GM04504 (cell line): Measurements from ENCODE around the gene HDGFL2.
"Not testable (repeated sequence)": the region's sequence is repeated elsewhere in the genome, so short reads cannot be mapped to it uniquely, and the experiment has no call there.

Source experiments
- DNase-seq: peaks from one replicate; pipeline ENCODE4 v3.0.0-alpha.2; 2012; ENCODE audit warnings: low read depth

Gene HDGFL2

GRCh38 chr19:4534836-4535658, 63.0 kb downstream of the HDGFL2 start, which contains the start of gene PLIN5:
Gene PLIN5, minus strand, starts transcription at chr19:4535224. Its CDS starts 1,150 bp downstream, at chr19:4534074.
- no peak for DNase-seq

GRCh38 chr19:4536798-4537197, 64.7 kb downstream of the HDGFL2 start:
- no peak for DNase-seq

- DNase-seq, result no peak
Measured at GRCh38 chr19:4537953-4538600, 66.0 kb downstream of the HDGFL2 start.

GRCh38 chr19:4538601-4538954, 66.5 kb downstream of the HDGFL2 start:
- DNase-seq, result no peak

- DNase-seq, result no peak
Measured at GRCh38 chr19:4539169-4539692, 67.1 kb downstream of the HDGFL2 start.

GRCh38 chr19:4539693-4540581, 67.8 kb downstream of the HDGFL2 start, which contains the start of gene LRG1:
Gene LRG1, minus strand, starts transcription at chr19:4540036. Its CDS starts 23 bp downstream, at chr19:4540013.
- no peak for DNase-seq

GRCh38 chr19:4541114-4541805, 69.2 kb downstream of the HDGFL2 start:
- DNase-seq, result no peak

- not testable (repeated sequence) for DNase-seq
Measured at GRCh38 chr19:4541806-4542145, 69.7 kb downstream of the HDGFL2 start.

GRCh38 chr19:4542896-4543841, 71.1 kb downstream of the HDGFL2 start:
- no peak for DNase-seq

- DNase-seq, result no peak
Measured at GRCh38 chr19:4543842-4544647, 71.9 kb downstream of the HDGFL2 start.

- DNase-seq, result no peak
Measured at GRCh38 chr19:4547303-4548237, 75.5 kb downstream of the HDGFL2 start.

- DNase-seq, result no peak
Measured at GRCh38 chr19:4548238-4548584, 76.1 kb downstream of the HDGFL2 start.

GRCh38 chr19:4550018-4550417, 77.9 kb downstream of the HDGFL2 start:
- DNase-seq, result no peak

- DNase-seq, result no peak
Measured at GRCh38 chr19:4550479-4551050, 78.5 kb downstream of the HDGFL2 start.
